Common myeloid progenitor, CD34-positive (primary cell): Measurements from ENCODE around the gene P2RY6.

Experiments
- CTCF ChIA-PET: fragments of 350-600 bp; sonication (Branson Sonifier 250); formaldehyde crosslinking; loops from one replicate; lab custom pipeline; 2021; ENCODE audit warnings: antibody characterized with exemption; lab: Charles Lee
- POLR2A ChIA-PET: fragments of 350-600 bp; sonication (Branson Sonifier 250); formaldehyde crosslinking; loops from one replicate; lab custom pipeline; 2021; ENCODE audit warnings: antibody characterized with exemption; lab: Charles Lee
- DNase-seq, 3 donors: peaks; one replicate each; pipeline versions ENCODE4 v3.0.0 to v3.0.0-alpha.2; 2013
- H3K27ac ChIP-seq, 2 experiments: 1 replicate in 1 of 2; 2 replicates in 1 of 2; pipeline ENCODE4 v1.7.0; 2013; ENCODE audit warnings: inconsistent platforms in 2 of 2, low read length in 2 of 2, mild to moderate bottlenecking in 2 of 2, low read depth in 1 of 2, moderate library complexity in 1 of 2; ENCODE audit not compliant: severe bottlenecking in 2 of 2, insufficient read depth in 1 of 2, poor library complexity in 1 of 2
- H3K27me3 ChIP-seq, 5 experiments: replicated peaks in 2 of 5; 1 replicate in 3 of 5; 2 replicates in 2 of 5; pipeline versions ENCODE4 v1.6.1 to v1.7.0; 2013; ENCODE audit warnings: low read length in 4 of 5, mild to moderate bottlenecking in 2 of 5, moderate library complexity in 2 of 5, inconsistent platforms in 1 of 5; ENCODE audit not compliant: insufficient read depth in 5 of 5, control insufficient read depth in 4 of 5
- H3K36me3 ChIP-seq, 4 experiments: 1 replicate in 2 of 4; 2 replicates in 2 of 4; pipeline versions ENCODE4 v1.6.1 to v1.7.0; 2013; ENCODE audit warnings: low read length in 3 of 4, control low read depth in 1 of 4, mild to moderate bottlenecking in 1 of 4; ENCODE audit not compliant: control insufficient read depth in 4 of 4, insufficient read depth in 4 of 4
- H3K4me1 ChIP-seq, 4 experiments: 1 replicate in 3 of 4; 2 replicates in 1 of 4; pipeline versions ENCODE4 v1.6.1 to v1.7.1; 2013; ENCODE audit warnings: low read length in 3 of 4, mild to moderate bottlenecking in 3 of 4, control low read depth in 1 of 4, inconsistent platforms in 1 of 4, moderate library complexity in 1 of 4; ENCODE audit not compliant: control insufficient read depth in 4 of 4, insufficient read depth in 4 of 4; ENCODE audit errors: control extremely low read depth in 1 of 4
- H3K4me3 ChIP-seq, 7 experiments: 1 replicate in 4 of 7; 2 replicates in 3 of 7; pipeline versions ENCODE4 v1.5.1 to v1.7.0; 2013; ENCODE audit warnings: mild to moderate bottlenecking in 7 of 7, low read length in 6 of 7, moderate library complexity in 6 of 7, inconsistent platforms in 2 of 7, low read depth in 2 of 7, control low read depth in 1 of 7; ENCODE audit not compliant: insufficient read depth in 4 of 7, control insufficient read depth in 1 of 7; ENCODE audit errors: extremely low read depth in 1 of 7
- H3K9me3 ChIP-seq, 5 experiments: 1 replicate in 4 of 5; 2 replicates in 1 of 5; pipeline versions ENCODE4 v1.6.1 to v1.7.1; 2013; ENCODE audit warnings: low read length in 4 of 5, mild to moderate bottlenecking in 2 of 5, inconsistent platforms in 1 of 5, low read depth in 1 of 5, moderate library complexity in 1 of 5; ENCODE audit not compliant: control insufficient read depth in 4 of 5, insufficient read depth in 2 of 5; ENCODE audit errors: control extremely low read depth in 1 of 5
- WGBS: methylation state at CpG from one replicate; pipeline ENCODE4 v1.1.5; 2013; ENCODE audit not compliant: insufficient coverage; 5-methylcytosine and 5-hydroxymethylcytosine counted together

Gene P2RY6

DNA sequence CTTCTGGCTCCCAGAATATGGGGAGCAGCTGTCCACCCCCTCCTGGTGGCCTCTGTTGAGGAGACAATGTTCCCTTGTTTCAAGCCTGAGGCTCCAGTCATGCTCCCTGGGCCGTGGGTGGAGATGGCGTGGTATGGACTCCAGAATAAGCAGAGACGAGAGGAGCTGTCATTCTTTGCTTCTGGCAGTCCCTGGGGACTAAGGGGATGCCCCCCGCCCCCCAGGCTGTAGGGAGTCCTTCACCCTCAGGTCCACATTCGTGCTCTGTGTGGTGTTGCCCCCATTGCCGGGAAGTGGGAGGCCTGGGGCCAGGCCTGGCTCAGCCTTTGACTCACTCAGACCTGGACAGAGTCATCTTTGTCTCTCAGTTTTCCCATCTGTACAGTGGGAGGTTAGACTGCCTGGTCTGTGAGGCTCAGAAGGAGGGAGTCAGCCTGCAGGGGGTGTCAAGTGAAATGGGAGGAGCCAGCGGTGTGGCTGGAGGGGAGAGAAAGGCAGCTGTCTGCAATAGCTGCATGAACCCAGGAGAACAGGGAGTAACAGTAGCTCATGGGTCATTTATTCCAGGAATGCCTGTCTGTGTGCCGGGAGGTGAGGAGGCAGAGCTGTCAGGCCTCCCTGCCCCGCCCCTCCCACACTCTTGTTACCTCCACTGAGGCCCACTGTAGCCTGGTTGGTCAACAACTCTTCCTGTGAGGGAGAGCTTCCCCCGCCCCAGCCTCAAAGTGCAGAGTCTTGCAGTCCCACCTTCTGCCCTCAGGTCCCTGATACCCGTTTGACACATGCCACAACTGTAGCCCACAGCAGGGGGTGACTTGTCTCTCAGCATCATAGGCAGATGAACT is 42.2 kb downstream of the P2RY6 start:
- H3K27ac ChIP-seq: peak overlapping the region; percentile 28 to 35

GRCh38 chr11:73315293-73316020 is 43.3 kb downstream of the P2RY6 start:
- peak overlapping the region in 1 of 7 experiments; percentile 8 for H3K4me3 ChIP-seq
- no peak for DNase-seq
- peak overlapping the region in 1 of 2 experiments; percentile 7 for H3K27ac ChIP-seq
- H3K27me3 ChIP-seq: no peaks in the 10 kb centered on the region
- H3K36me3 ChIP-seq: peaks cover 0 to 13% (median 6%) of the 10 kb centered on the region in 4 experiments
- CTCF ChIA-PET: interaction anchor here (0.8 to 20.9 kb wide), 4 partner anchors 8 to 23 kb away, joined by 3 to 371 read pairs (median 323); partner anchors contain the start of gene ARHGEF17
- 63% methylated on average over 3 of the region's 9 CpGs for WGBS
- H3K9me3 ChIP-seq: no peaks in the 10 kb centered on the region
- peaks cover 13 to 97% (median 89%) of the 10 kb centered on the region in 4 experiments for H3K4me1 ChIP-seq
- POLR2A ChIA-PET: interaction anchor here (0.6 to 1.0 kb wide), 2 partner anchors 20 to 262 kb away, joined by 4 read pairs; no protein-coding TSS in a partner anchor

More for the DNA sequence above, 42.2 kb downstream of the P2RY6 start:
- ChIA-PET CTCF (interaction anchor here (0.8 to 20.9 kb wide), 6 partner anchors 9 to 37 kb away, joined by 3 to 371 read pairs (median 4); no protein-coding TSS in a partner anchor), POLR2A (interaction anchor here (0.6 to 1.7 kb wide), 4 partner anchors 8 to 58 kb away, joined by 3 to 8 read pairs (median 4); no protein-coding TSS in a partner anchor)
- H3K9me3 ChIP-seq: no peaks in the 10 kb centered on the region
- no peaks in the 10 kb centered on the region for H3K27me3 ChIP-seq
- peak overlapping the region in 4 of 7 experiments; percentile 21 to 60 (median 41) for H3K4me3 ChIP-seq
- peaks cover 0 to 15% (median 6%) of the 10 kb centered on the region in 4 experiments for H3K36me3 ChIP-seq
- DNase-seq: peak in 2 of 3 donors; percentile 51 to 66
- peaks cover 13 to 97% (median 88%) of the 10 kb centered on the region in 4 experiments for H3K4me1 ChIP-seq
- WGBS: 62% methylated on average over 11 of the region's 11 CpGs

DNA sequence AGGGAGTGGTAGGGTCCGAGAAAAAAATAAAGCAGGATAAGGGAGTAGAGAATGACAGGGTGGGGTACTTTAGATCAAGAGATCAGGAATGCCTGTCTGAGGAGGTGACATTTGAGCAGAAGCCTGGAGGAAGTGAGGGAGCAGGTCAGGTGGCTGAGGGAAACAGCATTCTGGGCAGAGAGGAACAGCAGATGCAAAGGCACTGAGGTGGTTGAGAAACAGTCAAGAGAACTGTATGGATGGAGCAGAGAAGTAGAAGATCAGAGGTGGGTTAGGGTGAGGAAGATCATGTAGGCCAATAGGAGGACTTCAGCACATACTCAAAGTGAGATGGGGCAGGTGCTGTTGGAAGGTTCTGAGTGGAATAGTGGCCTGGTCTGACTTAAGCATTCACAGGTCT is 44.3 kb downstream of the P2RY6 start:
- H3K4me3 ChIP-seq: no peak overlapping the region
- 100% methylated on average over 1 of the region's 1 CpG for WGBS
- H3K9me3 ChIP-seq: no peaks in the 10 kb centered on the region
- no peak for DNase-seq
- peaks cover 0 to 6% (median 3%) of the 10 kb centered on the region in 4 experiments for H3K36me3 ChIP-seq
- H3K27ac ChIP-seq: no peak overlapping the region
- no peaks in the 10 kb centered on the region for H3K27me3 ChIP-seq
- ChIA-PET CTCF (interaction anchor here (0.8 to 20.9 kb wide), 3 partner anchors 11 to 22 kb away, joined by 3 to 371 read pairs (median 323); partner anchors contain the start of gene ARHGEF17), POLR2A (no interaction called here)
- H3K4me1 ChIP-seq: peaks cover 20 to 97% (median 91%) of the 10 kb centered on the region in 4 experiments

- peak overlapping the region in 1 of 2 experiments; percentile 47 for H3K27ac ChIP-seq
- H3K36me3 ChIP-seq: peaks cover 0 to 6% (median 3%) of the 10 kb centered on the region in 4 experiments
- CTCF ChIA-PET: interaction anchor here (1.0 to 20.9 kb wide), 4 partner anchors 11 to 43 kb away, joined by 4 to 371 read pairs (median 164); partner anchors contain the start of gene ARHGEF17
Measured at GRCh38 chr11:73317373-73317772, 45.2 kb downstream of the P2RY6 start.

DNA sequence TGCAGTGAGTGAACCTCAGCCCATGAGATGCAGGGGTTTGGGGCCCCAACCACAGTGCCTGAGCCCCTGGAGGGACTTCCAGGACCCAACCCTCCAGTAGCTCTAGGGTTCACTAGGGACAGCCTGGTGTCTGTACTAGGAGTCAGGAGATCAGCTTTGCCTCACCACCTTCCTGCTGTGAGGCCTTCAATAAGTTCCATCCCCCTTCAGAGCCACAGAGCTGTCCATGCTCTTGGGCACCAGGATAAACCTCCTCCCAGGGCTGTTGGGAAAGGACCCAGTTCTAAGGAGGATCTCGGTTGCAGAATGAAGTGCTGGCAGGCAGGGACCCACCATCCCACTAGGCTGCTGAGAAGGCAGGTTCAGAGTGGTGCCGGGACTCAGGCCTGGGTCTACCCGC is 45.7 kb downstream of the P2RY6 start:
- no peaks in the 10 kb centered on the region for H3K27me3 ChIP-seq
- peaks cover 0 to 6% (median 3%) of the 10 kb centered on the region in 4 experiments for H3K36me3 ChIP-seq
- no peaks in the 10 kb centered on the region for H3K9me3 ChIP-seq
- ChIA-PET CTCF (interaction anchor here (1.0 to 20.9 kb wide), 6 partner anchors 10 to 43 kb away, joined by 4 to 371 read pairs (median 4); partner anchors contain the start of gene ARHGEF17), POLR2A (no interaction called here)
- no peak for DNase-seq
- H3K27ac ChIP-seq: peak overlapping the region in 1 of 2 experiments; percentile 47
- peaks cover 25 to 97% (median 92%) of the 10 kb centered on the region in 4 experiments for H3K4me1 ChIP-seq
- no peak overlapping the region for H3K4me3 ChIP-seq
- WGBS: 93% methylated on average over 3 of the region's 3 CpGs

More at GRCh38 chr11:73317373-73317772, 45.2 kb downstream of the P2RY6 start:
- WGBS: 75% methylated on average over 2 of the region's 4 CpGs
- H3K4me3 ChIP-seq: peak overlapping the region in 1 of 7 experiments; percentile 23
- POLR2A ChIA-PET: interaction anchor here (0.8 kb wide), 1 partner anchor 9 kb away, joined by 4 read pairs; no protein-coding TSS in a partner anchor
- H3K9me3 ChIP-seq: no peaks in the 10 kb centered on the region
- peaks cover 22 to 97% (median 92%) of the 10 kb centered on the region in 4 experiments for H3K4me1 ChIP-seq
- no peak for DNase-seq
- H3K27me3 ChIP-seq: no peaks in the 10 kb centered on the region

DNA sequence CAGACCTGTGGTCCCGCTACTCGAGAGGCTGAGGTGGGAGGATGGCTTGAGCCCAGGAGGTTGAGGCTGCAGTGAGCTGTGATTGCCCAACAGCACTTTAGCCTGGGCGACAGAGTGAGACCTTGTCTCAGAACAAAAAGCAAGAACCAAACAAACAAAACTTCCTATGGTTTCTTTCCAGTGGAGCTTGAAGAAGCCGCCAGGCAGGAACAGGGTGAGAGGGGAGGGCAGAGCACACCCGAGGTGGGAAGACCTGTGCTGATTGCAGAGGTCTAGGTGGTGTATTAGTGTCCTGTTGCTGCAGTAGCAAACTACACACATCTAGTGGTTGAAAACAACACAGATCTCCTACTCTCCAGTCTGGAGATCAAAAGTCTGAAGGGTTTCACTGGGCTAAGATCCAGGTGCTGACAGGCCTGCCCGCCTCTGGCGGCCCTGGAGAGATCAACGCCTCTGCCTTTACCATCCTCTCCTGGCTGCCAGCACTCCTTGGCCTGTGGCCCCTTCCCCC is 46.4 kb downstream of the P2RY6 start:
- ChIA-PET POLR2A (interaction anchor here (6.3 kb wide), 1 partner anchor 11 kb away, joined by 56 read pairs; the partner anchor contains the start of gene ARHGEF17), CTCF (interaction anchor here (1.0 to 20.9 kb wide), 4 partner anchors 10 to 20 kb away, joined by 4 to 371 read pairs (median 164); partner anchors contain the start of gene ARHGEF17)
- Histone ChIP-seq H3K36me3 (peaks cover 0 to 9% (median 3%) of the 10 kb centered on the region in 4 experiments), H3K9me3 (no peaks in the 10 kb centered on the region), H3K27ac (peak overlapping the region in 1 of 2 experiments; percentile 47), H3K4me3 (no peak overlapping the region), H3K27me3 (no peaks in the 10 kb centered on the region), H3K4me1 (peaks cover 28 to 97% (median 92%) of the 10 kb centered on the region in 4 experiments)
- WGBS: 85% methylated on average over 5 of the region's 8 CpGs
- DNase-seq: no peak
